ENCODE results near the gene PPARG. TPM values are rescaled to one million over a fixed set of nuclear protein-coding genes. Genes with fewer than 3 reads are reported as not detected.

PPARG gene
- total and polyA plus RNA-seq, 4 donors: 5.2 to 15.7 (median 7.0) TPM

GRCh38 chr3:12301031-12301430 is 12.2 kb downstream of the PPARG start:
- Histone ChIP-seq H3K9me3 (ENCODE audit: control insufficient read depth in 4 of 4, low read length in 3 of 4) (no peaks in the 10 kb centered on the region), H3K36me3 (ENCODE audit: control insufficient read depth in 4 of 4, insufficient read depth in 3 of 4, low read depth in 1 of 4, low read length in 3 of 4) (no peaks in the 10 kb centered on the region), H3K27me3 (ENCODE audit: control insufficient read depth in 4 of 4, insufficient read depth in 4 of 4, low read length in 3 of 4) (no peaks in the 10 kb centered on the region), H3K4me3 (ENCODE audit: low read depth in 1 of 3, low read length in 3 of 3) (no peak overlapping the region), H3K27ac (ENCODE audit: low read depth in 1 of 2, low read length in 2 of 2) (no peak overlapping the region), H3K9ac (ENCODE audit: low read depth in 1 of 2, low read length in 2 of 2) (no peak overlapping the region), H3K4me1 (ENCODE audit: control insufficient read depth in 4 of 4, insufficient read depth in 4 of 4, low read length in 3 of 4) (no peaks in the 10 kb centered on the region)
- 87% methylated on average over 2 of the region's 2 CpGs for WGBS
- no peak for DNase-seq (ENCODE audit: low spot score)
- TF ChIP-seq NR2F2 (IDR thresholded peaks at IDR 0.05) (no peak), SP1 (IDR thresholded peaks at IDR 0.05) (no peak), RAD21 (IDR thresholded peaks at IDR 0.05) (no peak), ATF3 (IDR thresholded peaks at IDR 0.05) (no peak), JUND (IDR thresholded peaks at IDR 0.05) (no peak), FOXA1 (IDR thresholded peaks at IDR 0.05) (no peak), EGR1 (IDR thresholded peaks at IDR 0.05; ENCODE audit: low read depth in 2 of 2) (no peak), GABPA (IDR thresholded peaks at IDR 0.05 in 1 of 2, conservative IDR thresholded peaks at IDR 0.05 in 1 of 2) (no peak), ZBTB33 (IDR thresholded peaks at IDR 0.05) (no peak), REST (IDR thresholded peaks at IDR 0.05) (no peak)

- Histone ChIP-seq H3K9ac (ENCODE audit: low read depth in 1 of 2, low read length in 2 of 2) (no peak overlapping the region), H3K4me3 (ENCODE audit: low read depth in 1 of 3, low read length in 3 of 3) (no peak overlapping the region), H3K27me3 (ENCODE audit: control insufficient read depth in 4 of 4, insufficient read depth in 4 of 4, low read length in 3 of 4) (no peaks in the 10 kb centered on the region), H3K9me3 (ENCODE audit: control insufficient read depth in 4 of 4, low read length in 3 of 4) (no peaks in the 10 kb centered on the region), H3K4me1 (ENCODE audit: control insufficient read depth in 4 of 4, insufficient read depth in 4 of 4, low read length in 3 of 4) (no peaks in the 10 kb centered on the region), H3K36me3 (ENCODE audit: control insufficient read depth in 4 of 4, insufficient read depth in 3 of 4, low read depth in 1 of 4, low read length in 3 of 4) (no peaks in the 10 kb centered on the region), H3K27ac (ENCODE audit: low read depth in 1 of 2, low read length in 2 of 2) (no peak overlapping the region)
- no peak for DNase-seq (ENCODE audit: low spot score)
- TF ChIP-seq NR2F2 (IDR thresholded peaks at IDR 0.05): no peak
- WGBS: 72% methylated on average over 1 of the region's 1 CpG
Measured at GRCh38 chr3:12301513-12301912, 12.6 kb downstream of the PPARG start.

- H3K27me3 ChIP-seq (ENCODE audit: control insufficient read depth in 4 of 4, insufficient read depth in 4 of 4, low read length in 3 of 4): no peaks in the 10 kb centered on the region
- H3K9me3 ChIP-seq (ENCODE audit: control insufficient read depth in 4 of 4, low read length in 3 of 4): no peaks in the 10 kb centered on the region
- H3K9ac ChIP-seq (ENCODE audit: low read depth in 1 of 2, low read length in 2 of 2): no peak overlapping the region
- H3K27ac ChIP-seq (ENCODE audit: low read depth in 1 of 2, low read length in 2 of 2): no peak overlapping the region
- no peak for TF ChIP-seq FOXA1 (IDR thresholded peaks at IDR 0.05)
- TF ChIP-seq EGR1 (IDR thresholded peaks at IDR 0.05; ENCODE audit: low read depth in 2 of 2): no peak
- TF ChIP-seq JUND (IDR thresholded peaks at IDR 0.05): no peak
- no peak for TF ChIP-seq GABPA (IDR thresholded peaks at IDR 0.05 in 1 of 2, conservative IDR thresholded peaks at IDR 0.05 in 1 of 2)
- TF ChIP-seq YY1 (IDR thresholded peaks at IDR 0.05): no peak
- no peak for TF ChIP-seq MAX (IDR thresholded peaks at IDR 0.05)
- TF ChIP-seq RAD21 (IDR thresholded peaks at IDR 0.05): no peak
- TF ChIP-seq FOXA2 (IDR thresholded peaks at IDR 0.05): no peak
- WGBS: 95% methylated on average over 6 of the region's 6 CpGs
- no peak for DNase-seq (ENCODE audit: low spot score)
- no peak overlapping the region for H3K4me3 ChIP-seq (ENCODE audit: low read depth in 1 of 3, low read length in 3 of 3)
- H3K36me3 ChIP-seq (ENCODE audit: control insufficient read depth in 4 of 4, insufficient read depth in 3 of 4, low read depth in 1 of 4, low read length in 3 of 4): no peaks in the 10 kb centered on the region
- H3K4me1 ChIP-seq (ENCODE audit: control insufficient read depth in 4 of 4, insufficient read depth in 4 of 4, low read length in 3 of 4): no peaks in the 10 kb centered on the region
Measured at GRCh38 chr3:12302564-12302963, 13.7 kb downstream of the PPARG start.
